Measurements from ENCODE around the gene CPPED1. TPM values are rescaled to one million over a fixed set of nuclear protein-coding genes. Genes with fewer than 3 reads are reported as not detected.

Gene CPPED1
- total RNA-seq, 4 donors from 2014 or later: 4.1 to 17.3 (median 12.7) TPM

DNA sequence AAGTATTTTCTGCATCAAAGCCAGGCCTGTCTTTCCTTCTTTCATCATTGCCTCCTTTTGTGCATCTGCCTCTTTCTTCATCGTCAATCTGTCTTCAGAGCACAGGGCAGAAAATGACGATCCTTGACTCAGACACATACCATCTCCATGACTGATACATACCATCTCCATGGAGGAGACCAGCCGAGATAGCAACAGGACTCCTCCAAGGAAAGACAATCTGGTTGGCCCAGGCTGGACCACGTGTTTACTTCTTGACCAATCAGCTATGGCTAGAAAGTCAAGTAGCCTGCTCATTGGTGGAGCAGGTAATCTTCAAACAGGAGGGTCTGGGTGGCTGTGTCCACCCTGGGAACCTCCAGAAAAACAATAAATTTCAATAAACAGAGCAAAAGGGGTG, 164.6 kb downstream of the CPPED1 start:
- intact Hi-C loops (cut with DNase I; ENCODE audit: low total_unique reads): no loop called here
- Histone ChIP-seq H3K27me3 (no peaks in the 10 kb centered on the region), H3K4me1 (no peaks in the 10 kb centered on the region), H3K36me3 (no peaks in the 10 kb centered on the region), H3K9me3 (no peaks in the 10 kb centered on the region), H3K27ac (no peak overlapping the region), H3K4me3 (no peak overlapping the region)
- WGBS, 2 donors (ENCODE audit: low coverage in 1 of 2): 80% methylated on average over 3 of the region's 4 CpGs; no CpG with 5 or more reads in 1 of the 2 donors
- in situ Hi-C loops (cut with MboI; ENCODE audit: low pct_ligation_motif_present in 1 of 4, low pct_unique_long_range_greater_than_20kb in 1 of 4, low sequenced_read_pairs in 3 of 4): no loop called here
- TF ChIP-seq CTCF (IDR thresholded peaks at IDR 0.05): no peak
- DNase-seq: no peak

DNA sequence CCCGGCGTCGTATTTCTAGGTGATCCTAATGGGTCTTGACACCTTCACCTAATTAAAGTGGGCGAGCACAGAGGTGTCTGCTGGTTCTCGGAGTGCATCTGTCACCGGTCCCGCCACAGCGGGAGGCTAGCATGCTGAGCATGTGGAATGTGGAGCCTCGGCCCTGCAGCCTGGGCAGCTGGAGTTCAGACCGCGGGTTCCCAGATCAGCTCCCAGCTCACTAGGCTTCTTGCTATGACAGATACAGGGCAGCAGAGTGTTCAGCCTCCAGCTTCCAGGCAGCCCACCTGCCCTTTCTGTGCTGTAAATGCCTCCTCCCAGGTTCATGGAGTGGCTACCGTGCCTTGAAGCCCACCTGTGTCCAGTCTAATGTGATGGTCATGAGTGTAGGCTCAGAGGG, 166.7 kb downstream of the CPPED1 start:
- Histone ChIP-seq H3K4me1 (no peaks in the 10 kb centered on the region), H3K27ac (no peak overlapping the region), H3K4me3 (no peak overlapping the region), H3K36me3 (no peaks in the 10 kb centered on the region), H3K27me3 (no peaks in the 10 kb centered on the region), H3K9me3 (no peaks in the 10 kb centered on the region)
- intact Hi-C loops (cut with DNase I; ENCODE audit: low total_unique reads) (no loop called here), in situ Hi-C loops (cut with MboI; ENCODE audit: low pct_ligation_motif_present in 1 of 4, low pct_unique_long_range_greater_than_20kb in 1 of 4, low sequenced_read_pairs in 3 of 4) (no loop called here)
- DNase-seq: no peak
- WGBS, 2 donors (ENCODE audit: low coverage in 1 of 2): 36 to 75% methylated on average over 3 to 12 of the region's 12 CpGs
- TF ChIP-seq EP300 (IDR thresholded peaks at IDR 0.05; ENCODE audit: low read depth) (no peak), POLR2AphosphoS5 (IDR thresholded peaks at IDR 0.05) (no peak), POLR2A (IDR thresholded peaks at IDR 0.05) (no peak), CTCF (IDR thresholded peaks at IDR 0.05) (no peak)

DNA sequence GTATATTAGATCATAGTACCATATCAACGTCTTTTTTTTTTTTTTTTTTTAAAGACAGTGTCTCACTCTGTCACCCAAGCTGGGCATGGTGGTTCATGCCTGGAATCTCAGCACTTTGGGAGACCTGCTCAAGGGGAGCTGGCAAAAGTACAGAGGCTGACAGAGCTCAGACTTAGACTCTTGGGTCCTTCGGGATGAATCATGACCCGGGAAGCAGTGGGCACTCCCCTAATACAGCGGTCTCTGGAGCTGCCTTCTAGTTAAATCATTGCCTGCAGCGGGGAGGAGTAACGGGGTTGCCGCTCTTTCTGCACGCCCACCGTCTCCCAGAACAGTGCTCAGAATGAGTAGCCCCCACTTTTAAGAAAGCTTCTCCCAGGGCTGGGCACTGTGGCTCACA, 174.4 kb downstream of the CPPED1 start:
- no peak for DNase-seq
- Histone ChIP-seq H3K27me3 (no peaks in the 10 kb centered on the region), H3K36me3 (no peaks in the 10 kb centered on the region), H3K9me3 (no peaks in the 10 kb centered on the region), H3K27ac (no peak overlapping the region), H3K4me3 (no peak overlapping the region), H3K4me1 (no peaks in the 10 kb centered on the region)
- WGBS, 2 donors (ENCODE audit: low coverage in 1 of 2): 75 to 87% methylated on average over 1 to 9 of the region's 9 CpGs
- intact Hi-C loops (cut with DNase I; ENCODE audit: low total_unique reads): no loop called here
- in situ Hi-C loops (cut with MboI; ENCODE audit: low pct_ligation_motif_present in 1 of 4, low pct_unique_long_range_greater_than_20kb in 1 of 4, low sequenced_read_pairs in 3 of 4): no loop called here
- no peak for TF ChIP-seq POLR2A (IDR thresholded peaks at IDR 0.05)
- TF ChIP-seq CTCF (IDR thresholded peaks at IDR 0.05): no peak
- no peak for TF ChIP-seq POLR2AphosphoS5 (IDR thresholded peaks at IDR 0.05)
- TF ChIP-seq EP300 (IDR thresholded peaks at IDR 0.05; ENCODE audit: low read depth): no peak

GRCh38 chr16:12628536-12628935, 175.2 kb downstream of the CPPED1 start:
- intact Hi-C loops (cut with DNase I; ENCODE audit: low total_unique reads) (no loop called here), in situ Hi-C loops (cut with MboI; ENCODE audit: low pct_ligation_motif_present in 1 of 4, low pct_unique_long_range_greater_than_20kb in 1 of 4, low sequenced_read_pairs in 3 of 4) (no loop called here)
- no peaks in the 10 kb centered on the region for H3K4me1 ChIP-seq
- 16 to 23% methylated on average over 2 of the region's 2 CpGs for WGBS, 2 donors (ENCODE audit: low coverage in 1 of 2)
- TF ChIP-seq POLR2A (IDR thresholded peaks at IDR 0.05): no peak
- no peak for TF ChIP-seq EP300 (IDR thresholded peaks at IDR 0.05; ENCODE audit: low read depth)
- no peak for TF ChIP-seq CTCF (IDR thresholded peaks at IDR 0.05)
- TF ChIP-seq POLR2AphosphoS5 (IDR thresholded peaks at IDR 0.05): no peak
- H3K4me3 ChIP-seq: no peak overlapping the region
- H3K9me3 ChIP-seq: no peaks in the 10 kb centered on the region
- H3K27ac ChIP-seq: no peak overlapping the region
- no peaks in the 10 kb centered on the region for H3K36me3 ChIP-seq
- DNase-seq: no peak
- H3K27me3 ChIP-seq: no peaks in the 10 kb centered on the region

Measured in transverse colon (tissue), 4 donors.